GM12891 (cell line): Measurements from ENCODE around the gene NUCKS1.

Source experiments
- PAX5 ChIP-seq: IDR thresholded peaks from 2 replicates; pipeline ENCODE4 v1.6.1; 2011; ENCODE audit warnings: low read length, moderate library complexity, mild to moderate bottlenecking; ENCODE audit not compliant: insufficient read depth, severe bottlenecking
- POLR2A ChIP-seq: IDR thresholded peaks from 2 replicates; pipeline ENCODE4 v1.6.1; 2011; ENCODE audit warnings: low read depth, low read length, control low read depth
- POLR2AphosphoS5 ChIP-seq: IDR thresholded peaks from 2 replicates; pipeline ENCODE4 v1.6.1; 2011; ENCODE audit warnings: low read depth, low read length, control low read depth
- SPI1 ChIP-seq: IDR thresholded peaks from 2 replicates; pipeline ENCODE4 v1.6.1; 2011; ENCODE audit warnings: low read depth, low read length, control low read depth
- TAF1 ChIP-seq: IDR thresholded peaks from 2 replicates; pipeline ENCODE4 v1.6.1; 2011; ENCODE audit warnings: low read depth, low read length, control low read depth

DNA sequence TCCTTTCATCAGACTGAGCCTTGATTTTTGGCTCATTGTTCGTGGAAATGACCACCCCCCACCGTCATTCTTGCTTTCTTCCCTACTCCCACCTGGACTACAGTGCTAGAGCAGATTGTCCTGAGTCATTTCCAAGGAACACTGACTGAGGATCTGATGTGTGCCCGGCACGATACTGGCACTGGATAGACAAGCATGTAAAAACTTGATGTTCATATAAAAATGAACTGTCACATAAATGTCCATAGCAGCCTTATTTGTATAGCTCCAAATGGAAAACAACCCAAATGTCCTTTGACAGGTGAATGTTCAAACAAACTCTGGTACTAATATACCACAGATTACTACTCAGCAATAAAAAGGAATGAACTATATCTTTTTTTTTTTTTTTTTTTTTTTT is 51.1 kb downstream of the NUCKS1 start:
- TF ChIP-seq POLR2A = no peak
- TF ChIP-seq SPI1 = no peak
- no peak for TF ChIP-seq TAF1
- no peak for TF ChIP-seq POLR2AphosphoS5
- no peak for TF ChIP-seq PAX5
